Endometrial microvascular endothelial cells (primary cell): Measurements from ENCODE around the gene TMEM88. TPM values are rescaled to one million over a fixed set of nuclear protein-coding genes. Genes with fewer than 3 reads are reported as not detected.
"Not testable (repeated sequence)": the region's sequence is repeated elsewhere in the genome, so short reads cannot be mapped to it uniquely, and the experiment has no call there.

Experiments used
- in situ Hi-C: cut with HindIII; loops from 2 replicates; pipeline ENCODE4 v1.10.0; 2017; ENCODE audit warnings: low sequenced_read_pairs, low pct_unique_long_range_greater_than_20kb; ENCODE audit errors: inconsistent ontology term
- total RNA-seq: library from RNA; depleted of rRNA; stranded (reverse); fragments of >200 nt; gene quantifications from one replicate; pipeline ENCODE4 v1.2.3, GENCODE V29; 2015; ENCODE audit errors: inconsistent ontology term

Gene TMEM88, protein sequence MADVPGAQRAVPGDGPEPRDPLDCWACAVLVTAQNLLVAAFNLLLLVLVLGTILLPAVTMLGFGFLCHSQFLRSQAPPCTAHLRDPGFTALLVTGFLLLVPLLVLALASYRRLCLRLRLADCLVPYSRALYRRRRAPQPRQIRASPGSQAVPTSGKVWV
- total RNA-seq: 148 TPM

DNA sequence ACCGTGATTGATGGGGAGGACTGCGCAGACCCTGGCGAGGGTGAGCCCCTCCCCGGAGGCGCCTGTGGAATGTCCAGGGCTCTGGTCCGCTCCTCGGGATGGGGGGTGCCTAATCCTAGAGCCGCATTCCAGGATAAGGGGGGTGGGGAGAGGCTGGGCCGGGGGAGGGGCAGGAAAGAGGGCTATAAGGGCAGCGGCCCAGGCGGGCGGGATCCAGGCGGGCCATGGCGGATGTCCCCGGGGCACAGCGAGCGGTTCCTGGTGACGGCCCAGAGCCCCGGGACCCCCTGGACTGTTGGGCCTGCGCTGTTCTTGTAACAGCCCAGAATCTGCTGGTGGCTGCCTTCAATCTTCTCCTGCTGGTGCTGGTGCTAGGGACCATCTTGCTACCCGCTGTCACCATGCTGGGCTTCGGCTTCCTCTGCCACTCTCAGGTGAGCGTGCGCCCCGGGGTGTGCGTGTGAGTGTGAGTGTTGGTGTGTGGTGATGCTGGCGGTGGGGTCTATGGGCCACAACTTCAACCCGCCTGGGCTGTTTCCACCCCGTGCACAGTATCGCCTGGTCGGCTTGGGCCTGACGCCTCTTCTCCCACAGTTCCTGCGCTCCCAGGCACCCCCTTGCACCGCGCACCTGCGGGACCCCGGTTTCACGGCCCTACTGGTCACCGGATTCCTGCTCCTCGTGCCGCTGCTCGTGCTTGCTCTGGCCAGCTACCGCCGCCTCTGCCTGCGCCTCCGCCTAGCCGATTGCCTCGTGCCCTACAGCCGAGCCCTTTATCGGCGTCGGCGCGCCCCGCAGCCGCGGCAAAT is at the start of gene TMEM88:
Gene TMEM88 (plus strand): TSS at position 216 of the 809 bp plus-strand sequence. CDS start 9 bp downstream, at position 225.
- in situ Hi-C loops: no loop called here

DNA sequence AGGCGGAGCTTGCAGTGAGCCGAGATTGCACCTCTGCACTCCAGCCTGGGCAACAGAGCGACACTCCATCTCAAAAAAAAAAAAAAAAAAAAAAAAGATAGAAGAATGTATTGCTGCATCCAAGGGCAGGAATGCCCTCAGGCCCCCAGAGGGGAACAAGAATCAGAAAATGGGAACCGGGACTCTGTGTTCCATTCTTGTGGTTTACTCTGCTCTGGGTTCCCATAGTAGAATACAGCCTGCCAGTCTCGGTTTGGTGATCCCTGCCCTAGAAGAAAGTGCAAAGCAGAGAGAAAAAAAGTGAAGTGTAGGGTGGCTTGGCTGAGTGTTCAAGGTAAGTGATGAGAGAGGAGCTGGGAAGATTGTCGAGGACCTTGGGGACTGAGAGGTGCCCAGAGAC is 48.3 kb upstream of the TMEM88 start:
- in situ Hi-C loops: no loop called here

DNA sequence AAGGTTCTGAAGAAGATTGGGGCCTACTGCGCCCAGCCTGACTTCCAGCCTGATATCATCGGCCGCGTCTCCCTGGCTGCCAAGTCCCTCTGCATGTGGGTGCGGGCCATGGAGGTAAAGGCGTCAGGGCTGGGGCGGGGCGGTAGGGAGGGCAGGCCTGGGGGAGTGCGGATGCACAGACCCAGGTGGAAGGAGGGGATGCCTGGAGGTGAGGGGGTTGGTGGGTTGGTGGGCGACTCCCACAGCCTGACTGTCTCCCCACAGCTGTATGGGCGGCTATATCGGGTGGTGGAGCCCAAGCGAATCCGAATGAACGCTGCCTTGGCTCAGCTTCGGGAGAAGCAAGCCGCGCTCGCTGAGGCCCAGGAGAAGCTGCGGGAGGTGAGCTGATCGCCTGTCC is 47.7 kb upstream of the TMEM88 start:
- in situ Hi-C loops: no loop called here

DNA sequence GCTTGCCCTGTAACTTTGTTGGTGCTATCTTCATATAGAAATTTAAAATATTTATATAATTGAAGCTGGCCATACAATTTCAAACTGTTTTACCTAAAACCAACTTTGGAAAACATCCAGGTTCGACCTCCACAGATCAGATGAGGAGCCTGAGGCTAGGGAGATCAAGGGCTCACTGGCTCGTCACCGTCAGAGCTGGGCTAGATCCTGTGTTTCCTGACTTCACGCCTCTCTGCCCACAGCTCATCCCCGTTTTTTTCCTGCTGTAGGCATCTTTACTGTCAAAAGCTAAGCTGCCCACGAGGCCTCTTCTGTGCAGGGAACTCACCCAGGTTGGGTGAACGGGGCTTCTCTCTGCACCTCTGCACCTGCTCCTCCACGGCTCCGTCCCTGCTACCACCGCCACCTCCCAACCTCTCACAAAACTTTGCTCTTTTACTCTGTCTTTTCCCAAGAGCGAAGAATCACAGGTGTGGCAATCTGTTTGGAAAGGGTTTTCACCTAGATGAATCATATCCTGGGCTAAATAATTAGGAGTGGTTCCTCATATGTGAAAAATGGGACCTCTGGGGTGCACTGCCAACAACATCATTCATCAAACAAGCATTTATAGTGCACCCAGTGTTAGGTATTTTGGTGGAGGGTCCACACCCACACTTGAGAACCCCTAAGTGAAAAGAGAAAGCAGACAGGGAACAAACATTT is 45.6 kb upstream of the TMEM88 start:
- in situ Hi-C loops: no loop called here

DNA sequence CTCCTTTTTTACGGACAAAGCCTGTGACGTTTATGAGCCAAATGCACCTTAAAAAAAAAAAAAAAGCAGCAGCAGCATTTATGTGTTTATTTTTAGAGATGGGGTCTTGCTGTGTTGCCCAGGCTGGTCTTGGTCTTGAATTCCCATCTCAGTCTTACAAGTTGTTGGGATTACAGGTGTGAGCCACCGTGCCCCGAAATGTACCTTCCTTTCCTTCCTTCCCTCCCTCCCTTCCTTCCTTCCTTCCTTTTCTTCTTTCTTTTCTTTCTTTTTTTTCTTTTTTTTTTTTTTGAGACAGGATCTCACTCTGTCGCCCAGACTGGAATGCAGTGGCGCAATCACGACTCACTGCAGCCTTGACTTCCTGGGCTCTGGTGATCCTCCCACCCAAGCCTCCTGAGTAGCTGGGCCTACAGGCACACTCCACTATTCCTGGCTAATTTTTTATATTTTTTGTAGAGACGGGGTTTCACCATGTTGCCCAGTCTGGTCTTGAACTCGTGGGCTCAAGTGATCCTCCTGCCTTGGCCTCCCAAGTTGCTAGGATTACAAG is 45.0 kb upstream of the TMEM88 start:
- in situ Hi-C loops: not testable (repeated sequence)

DNA sequence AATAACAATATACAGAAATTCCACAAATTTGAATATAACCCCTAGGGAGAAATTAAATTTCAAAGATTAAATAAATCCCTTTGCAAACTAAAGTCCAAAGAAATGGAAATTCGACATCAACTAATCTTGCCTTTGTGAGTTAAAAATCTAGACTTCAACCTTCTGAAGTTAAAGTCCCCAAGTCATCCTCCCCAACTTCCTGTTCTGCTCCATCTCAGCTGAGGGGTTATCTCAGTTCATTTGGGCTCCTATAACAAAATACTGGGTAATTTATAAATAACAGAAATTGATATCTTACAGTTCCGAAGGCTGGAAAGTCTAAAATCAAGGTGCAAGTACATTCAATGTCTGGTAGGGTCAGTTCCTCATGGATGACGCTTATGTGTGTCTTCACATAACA is 43.6 kb upstream of the TMEM88 start:
- in situ Hi-C loops: no loop called here

DNA sequence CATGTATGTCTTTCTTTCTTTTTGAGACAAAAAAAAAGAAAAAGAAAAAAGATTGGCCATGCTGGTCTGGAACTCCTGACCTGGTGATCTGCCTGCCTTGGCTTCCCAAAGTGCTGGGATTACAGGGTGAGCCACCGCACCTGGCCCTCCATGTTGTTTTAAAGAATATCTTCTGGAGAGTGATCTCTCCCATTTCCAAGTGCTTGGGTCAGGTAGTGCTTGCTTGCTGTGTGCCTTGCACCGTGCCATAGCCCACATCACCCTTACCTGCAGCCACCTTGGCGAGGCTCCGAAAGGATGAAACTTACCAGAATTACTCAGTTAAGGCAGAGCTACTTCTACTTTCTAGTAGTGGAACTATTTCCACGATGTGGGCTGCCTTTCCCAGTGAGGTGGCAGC is 39.9 kb upstream of the TMEM88 start:
- in situ Hi-C loops: no loop called here

DNA sequence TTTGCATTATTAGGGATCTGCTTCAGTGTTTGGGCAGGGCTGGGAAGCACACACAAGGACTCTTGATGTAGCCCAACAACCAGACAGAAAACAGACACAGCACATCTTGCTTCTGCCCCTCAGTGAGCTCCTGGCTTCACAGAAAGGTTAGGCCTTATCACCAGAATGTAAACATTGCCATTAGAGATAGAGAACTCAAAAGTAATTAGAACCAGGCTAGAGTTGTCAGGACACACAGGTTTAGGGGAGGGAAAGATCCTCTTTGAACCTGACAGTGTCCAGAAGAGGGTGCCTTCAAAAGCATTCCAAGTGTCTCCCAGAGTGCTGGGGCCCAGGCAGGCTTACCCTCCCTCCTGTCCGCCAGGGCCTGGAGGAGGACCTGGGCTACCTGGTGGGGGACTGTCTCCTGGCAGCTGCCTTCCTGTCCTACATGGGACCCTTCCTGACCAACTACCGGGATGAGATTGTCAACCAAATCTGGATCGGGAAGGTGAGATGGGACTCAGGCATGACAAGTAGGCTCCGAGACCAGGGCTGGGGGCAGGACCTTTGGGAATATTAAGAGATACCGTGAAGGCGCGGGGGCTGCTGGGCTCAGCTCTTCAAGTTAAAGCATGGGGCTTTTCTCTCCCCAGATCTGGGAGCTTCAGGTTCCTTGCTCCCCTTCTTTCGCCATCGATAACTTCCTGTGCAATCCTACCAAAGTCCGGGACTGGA is 37.8 kb upstream of the TMEM88 start:
- in situ Hi-C loops: no loop called here

DNA sequence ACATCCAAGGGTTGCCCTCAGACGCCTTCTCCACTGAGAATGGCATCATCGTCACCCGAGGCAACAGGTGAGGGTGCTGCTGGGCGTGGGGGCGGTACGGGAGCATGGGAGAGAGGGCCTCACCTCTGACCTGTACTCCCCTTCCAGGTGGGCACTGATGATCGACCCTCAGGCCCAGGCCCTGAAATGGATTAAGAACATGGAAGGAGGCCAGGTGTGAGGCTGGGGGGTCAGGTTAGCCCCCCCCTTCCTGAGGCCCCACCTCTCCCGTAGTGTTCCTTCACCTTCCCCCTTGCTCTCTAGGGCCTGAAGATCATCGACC is 37.3 kb upstream of the TMEM88 start:
- in situ Hi-C loops: no loop called here

DNA sequence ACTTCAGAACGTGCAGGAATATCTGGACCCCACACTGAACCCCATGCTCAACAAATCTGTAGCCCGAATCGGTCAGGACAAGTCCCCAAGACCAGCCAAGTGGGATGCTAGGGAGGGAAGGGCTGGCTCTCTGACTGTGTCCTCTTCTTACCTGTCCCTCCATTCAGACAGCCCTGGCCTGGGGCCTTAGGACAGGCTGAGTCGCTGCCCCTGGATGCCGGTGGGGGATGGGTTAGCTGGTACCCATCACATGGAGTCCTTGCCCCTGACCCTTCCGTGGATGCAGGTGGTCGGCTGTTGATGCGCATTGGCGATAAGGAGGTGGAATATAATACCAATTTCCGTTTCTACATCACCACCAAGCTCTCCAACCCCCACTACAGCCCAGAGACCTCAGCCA is 36.8 kb upstream of the TMEM88 start:
- in situ Hi-C loops: no loop called here

DNA sequence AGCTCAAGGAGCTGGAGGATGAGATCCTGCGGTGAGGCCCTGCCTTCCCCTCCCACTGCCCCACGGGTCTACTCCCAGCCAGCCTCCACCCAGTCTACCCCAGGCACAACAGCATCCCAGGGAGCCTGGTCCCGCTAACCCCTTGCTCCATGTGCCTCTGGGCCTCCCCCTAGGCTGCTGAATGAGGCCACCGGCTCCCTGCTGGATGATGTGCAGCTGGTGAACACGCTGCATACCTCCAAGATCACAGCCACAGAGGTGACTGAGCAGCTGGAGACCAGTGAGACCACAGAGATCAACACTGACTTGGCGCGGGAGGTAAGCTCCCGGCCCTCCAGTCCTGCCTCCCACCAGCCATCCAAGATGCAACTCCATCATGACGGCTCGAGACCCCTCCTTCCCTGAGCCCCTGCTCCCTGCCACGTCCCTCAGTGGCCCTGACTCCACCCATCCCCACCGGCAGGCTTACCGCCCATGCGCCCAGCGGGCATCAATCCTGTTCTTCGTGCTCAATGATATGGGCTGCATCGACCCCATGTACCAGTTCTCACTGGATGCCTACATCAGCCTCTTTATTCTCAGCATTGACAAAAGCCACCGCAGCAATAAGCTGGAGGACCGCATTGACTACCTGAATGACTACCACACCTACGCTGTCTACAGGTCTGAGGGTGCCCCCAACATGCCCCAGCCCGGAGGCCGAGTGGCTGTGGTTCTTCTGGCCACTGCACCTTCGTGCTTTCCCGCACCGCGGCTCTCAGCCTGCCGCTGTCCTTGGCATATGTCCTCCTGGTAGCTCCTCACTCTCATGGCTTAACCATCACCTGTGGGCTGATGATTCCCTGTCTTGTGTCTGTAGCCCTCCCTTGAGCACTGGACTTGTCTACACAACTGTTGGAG is 35.9 kb upstream of the TMEM88 start:
- in situ Hi-C loops: no loop called here

DNA sequence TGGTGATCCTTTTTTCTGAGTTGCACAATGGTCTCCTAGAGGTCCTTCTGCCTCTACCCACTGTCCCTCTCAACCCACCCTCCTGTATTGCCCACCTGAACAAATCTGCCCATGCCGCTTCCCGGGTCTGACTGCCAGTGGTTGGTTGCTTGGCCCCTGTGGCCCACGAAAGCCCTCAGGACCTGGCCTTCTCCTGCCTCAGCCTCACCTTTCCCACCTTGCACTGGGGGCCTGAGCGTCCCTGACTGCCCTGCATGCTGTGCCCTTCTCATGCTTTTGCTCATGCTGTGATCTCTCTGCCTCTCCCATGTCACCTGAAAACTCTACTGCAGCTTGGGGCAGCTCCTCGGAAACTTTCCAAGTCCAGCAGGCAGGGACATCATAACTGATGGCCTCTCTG is 34.6 kb upstream of the TMEM88 start:
- in situ Hi-C loops: no loop called here

DNA sequence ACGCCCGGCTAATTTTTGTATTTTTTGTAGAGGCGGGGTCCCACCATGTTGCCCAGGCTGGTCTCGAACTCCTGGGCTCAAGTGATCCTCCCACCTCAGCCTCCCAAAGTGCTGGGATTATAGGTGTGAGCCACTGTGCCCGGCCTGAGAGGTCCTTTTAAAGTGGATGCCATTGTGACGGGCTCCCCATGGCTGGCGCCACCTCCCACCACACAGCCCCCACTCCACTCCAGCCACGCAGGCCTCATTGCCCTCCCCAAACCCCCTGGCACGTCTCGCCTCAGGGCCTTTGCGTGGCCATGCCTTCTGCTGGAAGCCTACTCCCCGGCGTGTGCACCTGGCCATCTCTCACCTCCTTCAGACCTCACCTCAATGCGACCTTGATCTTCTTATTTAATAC is 32.7 kb upstream of the TMEM88 start:
- in situ Hi-C loops: no loop called here

DNA sequence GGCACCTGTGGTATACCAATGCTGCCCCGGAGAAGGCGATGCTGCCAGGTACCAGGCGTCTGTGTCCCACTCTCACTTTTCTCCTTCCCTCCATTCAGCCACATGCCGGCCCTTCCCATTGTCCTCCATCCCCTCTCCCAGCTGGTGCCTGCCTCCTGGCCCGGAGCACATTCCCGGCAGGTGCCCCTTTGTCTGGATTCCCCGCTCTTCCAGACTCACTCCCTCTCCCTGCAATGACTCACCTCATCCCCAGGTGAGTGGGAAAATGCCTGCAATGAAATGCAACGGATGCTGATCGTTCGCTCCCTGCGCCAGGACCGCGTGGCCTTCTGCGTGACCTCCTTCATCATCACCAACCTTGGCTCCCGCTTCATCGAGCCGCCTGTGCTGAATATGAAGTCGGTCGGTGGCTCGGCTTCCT is 31.3 kb upstream of the TMEM88 start:
- in situ Hi-C loops: no loop called here

DNA sequence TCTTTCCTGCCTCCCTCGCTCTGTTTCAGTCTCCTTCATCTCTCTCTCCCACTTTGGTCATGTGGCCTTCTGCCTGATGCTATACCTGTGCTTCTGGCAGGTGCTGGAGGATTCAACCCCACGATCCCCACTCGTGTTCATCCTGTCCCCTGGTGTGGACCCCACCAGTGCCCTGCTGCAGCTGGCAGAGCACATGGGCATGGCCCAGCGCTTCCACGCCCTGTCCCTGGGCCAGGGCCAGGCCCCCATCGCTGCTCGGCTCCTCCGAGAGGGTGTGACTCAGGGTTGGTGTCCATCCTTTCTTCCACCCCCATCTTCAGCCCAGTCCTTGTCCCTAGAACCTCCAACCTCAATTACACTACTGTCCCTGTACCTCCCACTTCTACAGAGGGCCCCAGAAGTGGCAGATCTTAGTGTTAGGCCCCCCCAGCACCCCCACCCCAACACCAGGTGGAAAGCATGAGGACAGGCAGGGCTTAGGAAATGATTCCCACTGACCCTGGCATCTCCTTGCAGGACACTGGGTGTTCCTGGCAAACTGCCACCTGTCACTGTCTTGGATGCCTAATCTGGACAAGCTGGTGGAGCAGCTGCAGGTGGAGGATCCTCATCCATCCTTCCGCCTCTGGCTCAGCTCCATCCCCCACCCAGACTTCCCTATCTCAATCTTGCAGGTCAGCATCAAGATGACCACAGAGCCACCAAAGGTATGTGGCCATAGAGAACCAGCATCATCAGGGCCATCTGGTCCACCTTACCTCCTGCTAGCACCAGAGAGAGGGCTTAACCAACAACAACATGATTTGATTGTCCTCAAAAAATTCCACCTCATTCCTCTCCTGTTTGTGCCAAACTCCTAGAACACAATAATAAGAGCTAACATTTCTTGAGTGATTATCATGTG is 30.6 kb upstream of the TMEM88 start:
- in situ Hi-C loops: no loop called here

DNA sequence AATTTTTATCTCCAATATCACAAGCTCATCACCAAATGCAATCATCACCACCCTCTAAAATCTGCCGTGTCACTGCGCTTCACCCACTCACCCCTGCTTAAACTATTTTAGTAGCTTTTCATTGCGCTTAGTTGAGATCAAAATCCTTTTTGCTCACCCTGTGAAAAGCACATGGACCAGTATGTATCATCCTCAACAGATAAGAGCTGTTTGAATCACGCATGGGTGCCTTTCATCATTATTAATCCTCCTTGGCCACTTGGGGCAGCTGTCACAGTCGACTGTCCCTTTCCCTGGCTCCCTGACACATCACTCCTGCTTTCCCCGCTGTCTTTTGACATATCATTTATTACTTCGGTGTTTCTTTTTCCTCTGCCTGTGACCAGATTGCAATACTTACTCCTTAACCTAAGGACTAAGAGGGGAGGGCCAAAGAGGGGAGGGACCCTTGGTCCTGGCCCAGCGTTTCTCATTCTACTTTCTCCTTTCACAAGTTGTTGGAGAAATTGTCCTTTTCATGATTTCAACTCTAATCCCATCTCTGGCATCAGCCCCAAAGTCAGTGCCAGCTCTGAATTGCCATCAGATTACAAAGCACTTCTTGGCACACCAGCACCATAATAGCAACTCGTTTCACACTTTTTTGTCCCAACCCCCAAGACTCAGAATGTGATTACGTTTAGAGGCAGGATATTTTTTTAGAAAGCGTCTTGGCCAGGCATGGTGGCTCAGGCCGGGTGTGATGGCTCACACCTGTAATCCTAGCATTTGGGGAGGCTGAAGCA is 29.5 kb upstream of the TMEM88 start:
- in situ Hi-C loops: no loop called here

DNA sequence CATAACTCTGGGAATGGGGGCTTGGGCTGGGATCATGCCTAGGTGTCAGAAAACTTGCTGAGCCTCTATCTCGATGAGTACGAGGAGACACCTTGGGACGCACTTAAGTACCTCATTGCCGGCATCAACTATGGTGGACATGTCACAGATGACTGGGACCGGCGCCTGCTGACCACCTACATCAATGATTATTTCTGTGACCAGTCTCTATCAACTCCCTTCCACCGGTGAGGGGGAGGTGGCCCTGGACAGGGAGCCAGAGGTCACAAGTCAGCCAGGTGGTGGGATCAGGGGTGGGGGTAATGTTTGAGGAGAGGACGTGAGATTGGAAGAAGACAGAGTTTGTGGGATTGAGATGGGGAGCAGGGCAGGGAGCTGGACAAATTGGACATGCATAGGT is 24.2 kb upstream of the TMEM88 start:
- in situ Hi-C loops: no loop called here
